GM21786 (cell line): ENCODE results near the gene PRKCZ.
"Not testable (repeated sequence)": the region's sequence is repeated elsewhere in the genome, so short reads cannot be mapped to it uniquely, and the experiment has no call there.

ENCODE experiments used
- ATAC-seq: cut with Tn5 transposase; IDR thresholded peaks from one replicate; pipeline ENCODE4 v1.9.1; 2021; ENCODE audit not compliant: unreplicated experiment

PRKCZ gene

GRCh38 chr1:2133039-2133878 is 83.0 kb downstream of the PRKCZ start:
- peak; percentile 88 for ATAC-seq

GRCh38 chr1:2133879-2134215 is 83.6 kb downstream of the PRKCZ start:
- ATAC-seq = no peak

GRCh38 chr1:2134266-2134620 is 84.0 kb downstream of the PRKCZ start:
- no peak for ATAC-seq

GRCh38 chr1:2134621-2135307 is 84.6 kb downstream of the PRKCZ start:
- ATAC-seq = no peak

- ATAC-seq = no peak
Measured at GRCh38 chr1:2135441-2135841, 85.2 kb downstream of the PRKCZ start.

GRCh38 chr1:2135941-2136340 is 85.7 kb downstream of the PRKCZ start:
- ATAC-seq = no peak

- ATAC-seq = no peak
Measured at GRCh38 chr1:2136386-2137235, 86.4 kb downstream of the PRKCZ start.

GRCh38 chr1:2137257-2138121 is 87.3 kb downstream of the PRKCZ start:
- no peak for ATAC-seq

- not testable (repeated sequence) for ATAC-seq
Measured at GRCh38 chr1:2139156-2139555, 88.9 kb downstream of the PRKCZ start.

- ATAC-seq = no peak
Measured at GRCh38 chr1:2141025-2141424, 90.8 kb downstream of the PRKCZ start.

GRCh38 chr1:2143814-2144500 is 93.7 kb downstream of the PRKCZ start:
- no peak for ATAC-seq

- no peak for ATAC-seq
Measured at GRCh38 chr1:2144501-2145090, 94.4 kb downstream of the PRKCZ start.

GRCh38 chr1:2145946-2146835 is 96.0 kb downstream of the PRKCZ start:
- no peak for ATAC-seq

GRCh38 chr1:2146836-2147517 is 96.8 kb downstream of the PRKCZ start:
- no peak for ATAC-seq

- ATAC-seq = not testable (repeated sequence)
Measured at GRCh38 chr1:2147869-2148268, 97.7 kb downstream of the PRKCZ start.

GRCh38 chr1:2148691-2149090 is 98.5 kb downstream of the PRKCZ start:
- no peak for ATAC-seq

GRCh38 chr1:2150801-2151200 is 100.6 kb downstream of the PRKCZ start:
- ATAC-seq = no peak

GRCh38 chr1:2151252-2151651 is 101.0 kb downstream of the PRKCZ start:
- ATAC-seq = no peak
